CD4-positive, alpha-beta T cell treated with Interleukin-17A for 1 hour (primary cell): ENCODE measurements around the gene CCNH.

Experiments used
- DNase-seq: peaks from one replicate; pipeline ENCODE4 v3.0.0-alpha.2; 2020

The CCNH gene

DNA sequence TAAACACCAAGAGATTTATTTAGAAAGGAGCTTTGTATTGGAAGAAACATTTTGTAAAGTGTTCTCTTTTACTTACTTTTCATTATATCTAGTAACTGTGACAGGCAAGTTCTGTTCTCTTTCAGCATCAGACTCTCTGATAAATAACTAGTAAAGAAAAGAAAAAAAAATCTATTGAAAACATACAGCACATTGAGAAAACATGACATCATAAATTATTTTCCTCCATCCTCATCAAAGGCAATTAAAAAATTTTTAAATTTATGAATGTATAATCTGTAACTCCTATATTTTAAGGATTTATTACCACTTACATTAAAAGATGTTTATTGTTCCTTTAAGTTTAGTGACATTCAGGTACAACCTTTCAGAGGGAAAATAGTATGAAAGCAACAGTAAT is 11.1 kb downstream of the CCNH start:
- no peak for DNase-seq

DNA sequence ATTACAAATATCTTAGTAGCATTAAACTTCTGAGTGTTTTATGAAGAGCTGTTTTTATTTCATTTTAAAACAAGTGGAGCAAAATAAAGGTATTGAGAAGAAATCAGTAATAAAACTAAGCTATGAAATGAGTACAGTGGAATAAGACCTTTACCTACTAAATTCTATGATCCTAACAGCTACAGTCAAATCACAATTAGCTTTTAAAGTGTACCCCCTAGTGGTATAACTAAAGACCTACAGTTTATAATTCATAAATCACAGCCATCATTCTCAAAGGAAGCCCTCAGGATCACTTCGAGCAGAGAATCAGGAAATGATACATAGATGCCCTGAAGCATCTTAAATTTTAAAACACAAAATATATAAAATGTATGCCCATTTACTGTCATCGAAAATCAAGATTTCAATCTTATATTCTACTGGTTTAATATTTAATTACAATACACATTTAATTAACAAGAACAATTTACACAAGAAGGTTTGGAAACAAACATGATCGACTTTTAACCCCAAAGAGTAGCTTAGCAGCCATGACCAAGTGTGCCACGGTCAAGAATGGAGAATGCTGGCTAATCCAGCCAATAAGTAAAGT is 12.3 kb downstream of the CCNH start:
- peak; percentile 60 for DNase-seq

DNA sequence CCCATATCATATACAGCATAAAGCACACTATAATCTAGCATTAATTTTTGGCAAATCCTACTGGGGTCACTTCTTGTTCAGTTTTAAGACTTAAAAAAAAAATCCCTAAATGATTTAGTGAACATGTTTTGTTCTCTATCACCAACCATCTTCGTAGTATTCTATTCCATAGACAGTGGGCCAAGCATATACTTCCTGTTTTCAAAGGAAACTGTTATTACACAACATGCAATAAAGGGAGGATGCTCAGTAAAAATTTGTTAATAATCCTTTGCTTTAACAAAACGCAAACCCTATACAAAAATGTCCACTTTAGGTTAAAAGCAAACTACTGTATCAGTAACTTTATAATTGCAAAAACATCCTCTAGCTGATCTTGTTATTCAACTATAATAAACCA is 13.0 kb downstream of the CCNH start:
- DNase-seq, result no peak

DNA sequence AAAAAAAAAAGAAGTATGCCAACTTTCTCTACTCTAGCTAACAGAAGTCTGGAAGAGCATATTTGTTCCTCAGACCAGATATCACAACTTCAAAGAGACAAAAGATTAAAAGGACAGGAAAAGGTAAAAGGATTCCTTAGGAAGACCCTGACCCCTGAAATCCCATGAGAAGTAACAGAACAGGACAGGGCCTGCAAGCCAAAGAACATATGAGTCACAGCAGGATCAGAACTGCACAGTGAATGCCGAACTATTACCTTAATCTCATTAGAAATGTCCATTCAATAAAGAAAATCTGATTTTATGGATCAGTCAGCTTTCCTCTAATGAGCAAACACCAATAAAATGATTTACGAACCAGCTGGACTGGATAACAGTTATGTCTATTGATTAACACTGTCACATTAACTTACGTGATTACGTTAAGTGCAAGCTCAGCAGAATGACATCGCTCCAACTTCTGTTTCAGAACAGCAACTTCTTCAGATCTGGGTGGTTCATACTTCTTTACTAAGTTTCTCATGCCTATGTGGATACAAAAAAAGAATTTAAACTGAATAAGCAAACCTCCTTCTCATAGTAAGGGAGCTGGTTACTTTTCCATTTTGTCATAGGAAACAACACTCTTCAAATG is 13.6 kb downstream of the CCNH start:
- DNase-seq, result no peak

DNA sequence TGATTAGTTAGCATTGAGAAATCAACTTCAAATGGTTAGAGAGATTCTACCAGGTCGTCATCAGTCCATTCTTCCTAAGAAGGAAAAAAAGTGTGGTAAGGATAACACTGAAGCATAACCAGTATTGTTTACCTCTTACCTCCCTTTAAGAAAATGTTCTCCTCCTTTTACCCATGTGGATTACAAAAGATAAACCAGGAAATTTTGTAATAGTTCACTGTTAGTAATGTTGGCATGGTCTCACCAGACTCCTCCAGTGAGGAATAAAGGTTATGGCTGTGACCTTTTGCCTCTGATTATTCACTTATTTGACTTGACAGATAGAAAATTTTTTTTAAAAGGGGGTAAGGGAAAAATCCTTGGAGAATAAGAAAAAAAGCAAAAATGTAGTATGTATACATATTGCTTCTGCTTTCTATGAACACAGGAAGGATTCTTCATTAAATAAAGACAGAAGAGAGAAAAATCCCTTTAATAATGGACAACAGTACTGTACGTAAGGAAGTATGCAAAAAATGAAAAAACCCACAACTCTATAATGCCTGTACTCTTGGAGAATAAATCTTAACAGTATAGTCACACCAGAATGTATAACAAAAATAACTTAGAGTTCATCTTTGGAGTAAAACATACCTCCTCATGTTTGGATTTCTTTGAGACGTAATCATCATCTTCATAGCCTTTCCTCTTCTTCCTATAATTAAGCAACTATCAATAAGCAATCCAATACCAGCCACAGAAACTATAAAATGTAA is 18.1 kb downstream of the CCNH start:
- no peak for DNase-seq

DNA sequence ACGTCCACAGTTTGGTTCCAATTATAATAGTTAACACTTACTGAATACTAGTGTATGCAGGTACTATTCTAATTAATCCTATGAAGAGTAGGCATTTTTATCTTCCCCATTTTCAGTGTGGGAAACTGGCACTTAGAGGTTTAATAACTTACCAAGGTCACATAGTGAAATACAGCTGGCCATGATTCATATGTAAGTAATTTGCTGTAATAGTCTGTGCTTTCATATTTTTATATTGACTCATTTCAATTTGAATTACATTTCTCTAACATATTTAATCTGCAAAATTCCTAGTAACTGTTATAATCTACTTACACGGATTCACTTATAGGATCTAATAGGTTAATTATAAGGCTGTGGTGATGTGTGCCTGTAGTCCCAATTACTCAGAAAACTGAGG is 19.4 kb downstream of the CCNH start:
- DNase-seq, result no peak

DNA sequence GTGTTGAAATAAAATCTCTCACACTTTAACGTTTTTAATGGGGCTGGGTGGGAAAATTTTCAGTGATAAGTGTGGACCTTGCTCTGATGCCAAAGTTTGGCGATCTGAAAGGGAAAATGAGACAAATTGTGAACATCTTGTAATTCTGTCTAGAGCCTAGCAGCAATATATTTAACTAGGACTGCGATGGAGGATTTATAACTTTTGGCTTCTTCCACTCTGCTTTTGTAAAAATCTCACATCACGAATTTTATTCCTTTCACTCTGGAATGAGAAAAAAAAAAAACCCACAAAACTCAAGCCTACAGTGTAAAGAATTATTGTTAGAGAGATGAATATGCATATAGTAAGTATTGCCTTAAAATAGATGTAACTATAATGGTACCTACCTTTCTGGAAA is 19.9 kb downstream of the CCNH start:
- no peak for DNase-seq

DNA sequence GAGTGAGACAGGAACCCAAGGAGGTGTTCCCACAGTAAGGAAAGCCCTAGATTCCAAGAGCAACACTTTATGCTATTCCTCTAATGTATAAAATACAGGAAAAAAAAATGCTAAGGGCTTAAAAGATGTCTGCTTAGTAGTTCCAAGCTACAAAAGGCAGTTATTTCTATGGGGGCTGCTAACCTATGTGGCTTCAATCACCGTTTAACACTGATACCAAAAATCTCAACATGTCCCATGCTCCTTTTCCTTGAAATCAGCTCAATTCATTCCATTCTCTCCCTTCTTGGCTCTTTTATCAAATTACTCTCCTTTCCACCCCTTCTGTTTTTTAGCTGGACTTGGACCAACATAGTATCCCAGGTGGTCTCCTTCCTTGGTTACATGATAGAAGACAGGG is 20.6 kb downstream of the CCNH start:
- DNase-seq, result no peak

DNA sequence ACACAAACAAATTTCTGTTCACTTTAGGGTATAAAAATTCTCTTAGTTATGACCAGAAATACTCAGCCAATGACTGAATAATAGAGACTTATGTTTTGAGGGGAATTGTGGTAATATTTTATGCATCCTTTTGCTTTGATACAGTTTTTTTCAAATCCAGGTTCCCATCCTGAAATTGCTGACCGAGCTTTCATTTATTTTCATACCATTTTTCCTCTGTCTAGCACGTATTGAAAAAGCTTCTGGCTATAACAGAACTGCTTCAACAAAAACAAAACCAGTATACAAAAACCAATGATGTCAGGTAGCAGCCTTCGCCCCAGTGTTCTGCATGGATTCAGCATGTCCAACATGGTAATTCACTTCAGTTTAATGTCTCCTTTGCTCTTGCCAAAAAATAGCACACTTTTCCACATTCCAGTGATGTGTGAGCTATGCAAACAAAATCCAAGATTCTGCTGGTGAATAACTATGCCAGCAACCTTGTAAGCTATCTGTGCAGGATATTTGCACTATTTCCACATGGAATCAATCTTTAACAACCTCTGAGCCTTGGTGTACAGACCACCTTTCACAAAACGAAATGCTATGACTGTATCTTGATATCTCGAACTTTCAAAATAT is 22.0 kb downstream of the CCNH start:
- DNase-seq, result no peak

DNA sequence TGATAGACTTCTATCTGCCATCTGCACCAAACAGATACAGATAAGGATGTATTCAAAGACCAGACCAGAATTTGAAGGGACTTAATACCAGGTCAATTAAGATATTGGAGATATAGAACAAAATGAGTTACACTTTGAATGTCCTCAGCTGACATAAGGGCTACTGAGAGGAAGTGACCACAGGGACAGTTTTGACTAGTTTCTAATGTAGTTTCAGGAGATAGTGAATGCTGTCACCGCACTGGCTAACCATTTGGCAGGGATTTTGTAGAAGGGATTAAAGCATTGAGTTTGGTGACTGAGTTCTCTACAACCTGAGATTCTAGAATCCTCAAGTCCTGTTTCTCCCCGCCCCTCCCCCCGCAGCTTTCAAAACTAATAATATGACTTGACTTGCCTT is 22.7 kb downstream of the CCNH start:
- no peak for DNase-seq

DNA sequence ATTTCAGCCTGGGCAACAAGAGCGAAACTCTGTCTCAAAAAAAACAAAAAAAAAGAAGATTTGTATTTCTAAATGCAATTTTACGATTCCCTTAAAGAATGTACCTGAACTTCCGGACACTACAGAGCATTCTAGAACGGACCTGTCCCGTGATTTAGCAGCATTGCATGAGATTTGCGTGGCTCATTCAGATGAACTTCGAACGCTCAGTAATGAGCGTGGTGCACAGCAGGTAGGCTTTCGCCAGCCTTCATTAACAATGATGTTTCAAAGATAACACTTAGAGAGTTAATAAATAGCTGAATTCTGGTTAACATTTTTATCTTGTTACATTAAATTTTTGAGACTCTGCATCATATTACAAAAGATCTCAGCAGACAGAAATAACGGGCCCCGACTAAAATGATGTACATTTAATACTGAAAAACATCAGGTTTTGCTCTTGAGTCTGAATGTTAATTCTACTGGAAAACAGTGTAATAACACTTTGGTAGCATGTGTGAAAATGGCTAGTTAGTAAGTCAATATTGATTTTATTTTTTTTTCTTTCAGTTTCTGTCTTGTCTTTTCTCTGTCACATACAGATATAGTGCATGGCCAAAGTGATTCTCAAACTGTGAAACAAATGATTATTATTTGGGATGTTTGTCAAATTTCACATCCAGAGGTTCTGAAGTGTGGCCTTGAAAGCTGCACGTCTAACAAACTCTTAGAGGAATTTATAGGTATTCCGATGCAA is 23.3 kb downstream of the CCNH start:
- no peak for DNase-seq

DNA sequence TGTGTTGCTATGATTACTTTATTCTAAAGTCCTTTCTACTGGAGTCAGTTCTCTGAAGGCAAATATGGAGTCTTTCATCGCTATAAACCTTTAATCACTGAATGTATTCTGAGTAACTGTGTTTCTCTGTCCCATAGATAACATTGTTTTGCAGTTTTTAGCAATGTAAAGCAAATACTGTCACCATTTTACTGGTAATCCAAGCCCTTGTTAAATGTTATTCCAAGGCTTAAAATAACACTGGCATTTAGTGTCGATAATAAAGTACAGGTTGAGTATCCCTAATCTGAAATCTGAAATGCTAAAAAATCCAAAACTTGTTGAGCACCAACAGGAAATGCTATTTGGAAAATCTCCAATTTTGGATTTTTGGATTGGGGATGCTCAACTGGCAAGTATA is 24.6 kb downstream of the CCNH start:
- no peak for DNase-seq

DNA sequence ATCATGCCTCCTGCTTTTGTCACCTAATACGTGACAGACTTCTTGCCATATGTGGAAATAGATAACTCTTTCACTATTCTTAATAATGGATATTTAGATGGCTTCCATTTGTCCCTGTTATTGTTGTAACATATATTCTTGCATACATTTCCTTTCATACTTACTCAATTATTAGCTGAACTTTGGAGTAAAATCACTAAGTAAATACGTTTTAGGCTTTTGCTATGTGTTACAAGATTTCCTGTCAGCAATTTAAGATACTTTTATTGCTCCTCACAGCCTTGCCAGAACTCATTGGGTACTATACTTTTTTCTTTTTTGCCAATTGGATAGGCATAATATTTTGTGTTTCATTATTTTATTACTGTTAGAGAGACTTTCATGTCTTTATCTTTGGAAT is 26.9 kb downstream of the CCNH start:
- no peak for DNase-seq

DNA sequence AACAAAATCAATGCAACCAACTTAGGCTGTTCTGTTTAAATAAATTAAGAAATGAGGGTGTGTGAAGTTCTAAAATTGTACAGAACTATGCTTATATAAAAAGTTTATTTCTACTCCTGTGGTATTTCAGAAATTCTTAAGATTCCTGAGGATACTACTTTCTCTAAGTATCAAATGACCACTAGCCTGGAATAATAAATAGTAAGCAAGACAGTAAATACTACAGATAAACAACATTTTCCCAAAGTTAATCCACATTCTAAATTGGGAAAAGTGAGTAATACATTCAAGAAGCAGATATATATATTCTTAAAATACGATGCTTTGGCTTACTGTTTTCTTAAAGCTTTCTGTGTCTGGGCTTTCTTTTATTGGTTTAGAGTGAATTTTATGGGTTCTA is 29.5 kb downstream of the CCNH start:
- DNase-seq, result no peak

DNA sequence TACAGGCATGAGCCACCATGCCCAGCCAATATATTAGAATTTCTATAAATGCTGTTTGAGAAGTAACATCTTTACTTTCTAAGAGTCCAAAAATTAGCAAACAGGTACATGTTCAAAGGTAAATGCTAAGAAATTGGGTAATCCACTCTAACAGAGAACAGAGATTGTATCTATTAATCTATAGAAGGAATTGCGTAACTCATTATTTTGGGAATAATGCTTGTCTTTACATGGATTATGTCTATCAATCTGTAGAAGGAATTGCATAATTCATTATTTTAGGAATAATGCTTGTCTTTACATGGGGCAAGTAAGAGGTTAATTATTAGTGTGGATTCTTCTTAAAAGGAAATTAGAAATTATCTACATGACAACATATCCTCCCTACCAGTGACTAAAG is 30.5 kb downstream of the CCNH start:
- DNase-seq, result no peak

DNA sequence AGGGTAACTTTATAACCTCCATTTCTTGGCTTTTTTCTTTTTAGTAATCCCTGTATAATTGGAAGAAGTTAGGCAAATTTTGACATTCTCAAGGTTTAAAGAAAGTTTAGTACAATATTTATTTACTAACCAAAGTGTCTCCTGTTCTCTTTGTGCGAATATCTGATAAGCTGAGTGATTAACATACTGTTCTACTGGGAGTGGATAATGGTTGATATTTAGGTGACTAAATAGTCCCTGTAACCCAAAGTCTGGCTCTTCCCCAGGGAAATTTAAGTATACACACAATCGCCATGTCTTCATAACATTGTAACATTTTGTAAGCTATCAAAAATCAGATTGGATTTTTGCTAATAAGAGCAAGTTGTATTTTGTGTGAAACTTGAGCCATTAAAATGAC is 40.0 kb downstream of the CCNH start:
- no peak for DNase-seq

DNA sequence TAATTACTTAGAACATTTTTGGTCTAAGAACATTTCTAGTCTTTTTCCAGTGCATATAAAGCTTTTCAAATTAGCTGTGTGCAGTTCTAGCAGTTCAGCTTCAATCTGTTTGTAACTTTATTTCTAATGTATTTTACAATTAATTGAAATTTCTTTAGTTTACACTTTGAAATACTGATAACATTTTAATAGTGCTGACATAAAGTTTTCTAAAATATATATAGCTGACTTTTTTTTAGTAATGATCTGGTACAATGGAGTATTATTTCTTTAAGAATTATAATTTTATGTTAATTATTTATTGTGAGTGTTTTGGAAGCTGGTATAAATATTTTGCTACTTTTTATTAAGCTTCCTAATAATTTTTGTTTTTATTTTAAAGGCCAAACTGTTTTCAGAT is 43.3 kb downstream of the CCNH start:
- DNase-seq, result no peak

DNA sequence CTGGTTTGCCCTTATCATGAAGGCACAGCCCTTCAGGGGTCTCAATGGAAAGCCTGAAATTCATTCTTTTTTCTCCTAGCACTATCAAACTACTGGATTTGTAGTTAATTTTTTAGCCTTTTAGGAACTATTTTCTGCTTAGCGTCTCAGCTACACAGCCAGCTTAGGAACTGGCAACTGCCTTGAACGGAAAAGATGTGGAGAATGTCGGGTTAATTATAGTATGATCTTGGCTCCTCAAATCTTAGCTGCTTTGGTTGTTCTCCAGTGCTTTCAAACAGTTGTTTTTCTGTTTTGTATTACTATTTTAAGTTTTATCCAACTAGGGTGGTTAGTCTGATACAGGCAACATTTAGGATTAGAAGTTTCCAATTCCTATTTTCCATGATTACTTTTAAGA is 44.1 kb downstream of the CCNH start:
- no peak for DNase-seq

DNA sequence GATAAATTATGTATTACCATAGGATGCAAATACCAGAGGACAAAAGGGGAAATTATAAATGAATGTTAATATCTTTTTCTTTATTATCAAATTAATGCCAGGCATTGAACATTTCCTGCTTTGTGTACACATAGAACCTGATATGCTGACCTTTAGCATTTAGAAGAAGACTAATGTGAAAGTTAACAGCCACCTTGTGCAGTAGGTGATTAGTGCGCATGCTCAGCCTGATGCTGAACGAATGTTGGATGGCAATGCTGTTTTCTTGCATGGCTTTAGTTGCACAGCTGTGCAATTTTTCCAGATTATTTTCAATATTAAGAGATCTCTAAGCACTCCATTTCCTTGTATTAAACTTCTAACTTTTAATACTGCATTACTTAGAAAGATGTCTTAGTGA is 45.5 kb downstream of the CCNH start:
- no peak for DNase-seq

DNA sequence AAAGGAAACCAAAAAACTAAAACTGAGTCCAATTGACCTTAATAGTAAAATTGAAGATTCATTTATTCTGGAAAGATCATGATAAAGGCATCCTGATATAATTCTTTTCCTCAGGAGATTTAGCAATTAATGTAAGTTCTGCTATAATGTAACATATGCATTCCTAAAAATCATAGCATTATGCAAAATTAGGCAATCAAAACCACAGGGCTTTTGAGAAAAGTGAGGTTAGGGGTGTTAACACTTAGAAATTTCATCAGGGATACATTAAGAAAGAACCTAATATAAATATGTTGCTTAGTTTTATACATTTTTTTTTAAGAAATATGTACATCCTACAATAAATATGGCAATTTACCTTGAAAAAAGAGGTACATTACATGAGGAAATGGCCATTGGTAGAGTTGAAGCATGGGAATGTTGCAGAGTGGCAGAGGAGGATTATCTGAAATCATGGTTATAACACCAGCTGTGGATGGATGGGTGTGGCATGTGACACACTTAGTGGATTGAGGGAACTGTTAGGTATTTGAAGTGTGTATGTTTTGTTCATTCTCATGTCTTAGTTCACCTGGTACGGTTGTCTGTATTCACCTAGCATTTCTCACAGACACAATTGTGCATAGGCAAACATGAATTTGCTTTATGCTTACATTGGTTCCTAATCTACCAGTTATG is 51.1 kb downstream of the CCNH start:
- no peak for DNase-seq

DNA sequence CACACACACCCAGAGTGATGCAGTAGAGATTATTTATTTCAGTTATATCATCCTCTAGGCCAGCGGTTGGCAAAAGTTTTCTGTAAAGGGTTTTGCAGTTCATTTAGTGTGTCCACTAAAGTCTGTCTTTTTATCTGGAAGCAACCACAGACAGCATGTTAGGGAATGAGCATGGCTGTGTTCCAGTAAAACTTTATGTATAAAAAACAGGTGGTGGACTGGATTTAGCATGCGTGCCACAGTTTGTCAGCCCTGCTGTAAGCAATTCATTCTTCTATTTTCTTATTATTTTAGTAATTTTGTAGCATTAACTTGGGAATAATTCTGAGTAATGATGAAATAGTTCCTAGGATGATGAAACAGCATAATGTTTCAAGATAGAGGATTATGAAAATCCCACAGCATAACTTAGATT is 51.7 kb downstream of the CCNH start:
- no peak for DNase-seq

DNA sequence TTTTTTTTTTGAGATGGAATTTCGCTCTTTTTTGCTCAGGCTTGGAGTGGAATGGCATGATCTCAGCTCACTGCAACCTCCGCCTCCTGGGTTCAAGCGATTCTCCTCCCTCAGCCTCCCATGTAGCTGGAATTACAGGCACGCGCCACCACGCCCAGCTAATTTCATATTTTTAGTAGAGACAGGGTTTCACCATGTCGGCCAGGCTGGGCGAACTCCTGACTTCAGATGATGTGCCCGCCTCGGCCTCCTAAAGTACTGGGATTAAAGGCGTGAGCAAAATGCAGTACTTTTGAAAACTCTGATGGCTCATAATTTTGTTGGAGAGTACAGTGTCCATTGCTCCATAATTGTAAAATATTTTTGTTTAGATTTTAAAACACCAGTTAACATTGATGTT is 52.6 kb downstream of the CCNH start:
- no peak for DNase-seq

DNA sequence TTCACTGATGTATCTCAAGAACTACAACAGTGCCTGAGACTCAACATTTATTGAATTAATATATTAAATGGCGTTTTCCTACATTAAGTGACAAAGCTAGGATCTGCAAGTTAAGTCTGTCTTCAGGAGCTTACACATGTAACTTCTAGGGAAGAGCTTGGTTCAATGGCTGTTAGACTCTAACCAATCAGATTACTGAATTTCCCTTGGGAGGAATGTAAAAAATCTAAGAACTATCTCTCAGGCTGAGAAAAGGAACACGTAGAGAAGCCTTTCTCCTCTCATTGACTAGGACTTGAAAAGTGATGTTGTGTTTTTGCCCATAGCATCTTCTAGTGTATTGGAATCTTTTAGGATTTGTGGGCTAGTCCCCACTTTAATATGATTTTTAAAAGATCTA is 53.6 kb downstream of the CCNH start:
- DNase-seq, result no peak
